Upper lobe of left lung (tissue), 6 donors: ENCODE measurements around the gene NATD1. TPM values are rescaled to one million over a fixed set of nuclear protein-coding genes. Genes with fewer than 3 reads are reported as not detected.
A peak's percentile ranks its signal among the peaks of the same experiment; 100 is the strongest.

Experiments
- ATAC-seq, 2 donors: fragments of 200-7000 bp; cut with Tn5 transposase; one replicate each; pipeline ENCODE4 v1.9.1; 2022; ENCODE audit warnings: mild to moderate bottlenecking in 2 of 2, moderate library complexity in 2 of 2; ENCODE audit not compliant: low FRiP score in 2 of 2
- DNase-seq, 2 donors: peaks; one replicate each; pipeline ENCODE4 v3.0.0-alpha.2; 2019 to 2020
- H3K27ac ChIP-seq, 4 donors: fragments of 200-600 bp; sonication (generic); one replicate each; pipeline ENCODE4 v1.5.1; 2016 to 2019
- H3K27me3 ChIP-seq, 4 donors: fragments of 200-600 bp; sonication (generic); one replicate each; pipeline ENCODE4 v1.5.1; 2017 to 2019
- H3K36me3 ChIP-seq, 4 donors: fragments of 200-600 bp; sonication (generic); one replicate each; pipeline ENCODE4 v1.5.1; 2016 to 2019
- H3K4me1 ChIP-seq, 4 donors: fragments of 200-600 bp; sonication (generic); one replicate each; pipeline ENCODE4 v1.5.1; 2018 to 2019
- H3K4me3 ChIP-seq, 4 donors: fragments of 200-600 bp; sonication (generic); one replicate each; pipeline ENCODE4 v1.5.1; 2017 to 2019; ENCODE audit warnings: mild to moderate bottlenecking in 2 of 4, moderate library complexity in 1 of 4
- H3K9me3 ChIP-seq, 4 donors: fragments of 200-600 bp; sonication (generic); one replicate each; pipeline ENCODE4 v1.5.1; 2018 to 2019
- EP300 ChIP-seq, 4 donors: sonication (generic); formaldehyde crosslinking; IDR thresholded peaks; one replicate each; pipeline ENCODE4 v1.5.1; 2017; ENCODE audit warnings: antibody characterized with exemption in 4 of 4, control low read depth in 2 of 4
- POLR2A ChIP-seq, 4 donors: fragments of 450-650 bp; IDR thresholded peaks; one replicate each; pipeline ENCODE4 v1.5.1; 2016 to 2017; ENCODE audit warnings: antibody characterized with exemption in 4 of 4, mild to moderate bottlenecking in 2 of 4
- POLR2AphosphoS5 ChIP-seq, 2 donors: sonication (generic); formaldehyde crosslinking; IDR thresholded peaks; one replicate each; pipeline ENCODE4 v1.5.1; 2017; ENCODE audit warnings: antibody characterized with exemption in 2 of 2
- WGBS, 2 donors: methylation state at CpG; one replicate each; pipeline ENCODE4 v1.1.5; 2017 to 2018; 5-methylcytosine and 5-hydroxymethylcytosine counted together
- total RNA-seq, 6 donors: library from RNA; depleted of rRNA in 4 of 6; stranded (reverse); fragments of >200 nt in 4 of 6; gene quantifications; one replicate each; pipeline versions ENCODE4 v1.1.0 to v1.2.1, GENCODE V29; 2016 to 2021
- TF ChIP-seq, protein P1 (sequence below), 6 experiments: fragments of 450-650 bp in 4 of 6; fragments of 200-600 bp in 2 of 6; sonication (generic) in 2 of 6; IDR thresholded peaks; one replicate each; pipeline ENCODE4 v1.5.1; 2016 to 2019; ENCODE audit warnings: antibody characterized with exemption in 6 of 6
- donor health status: DM: no; HTN: no; CAD: no; lungs with moderate emphysema.
- donor health status: DM: no; HTN: yes; CAD: no; lungs with severe emphysema.

NATD1 gene
- total RNA-seq, 6 donors from 2014 or later, result 11.2 to 32.5 (median 16.1) TPM

DNA sequence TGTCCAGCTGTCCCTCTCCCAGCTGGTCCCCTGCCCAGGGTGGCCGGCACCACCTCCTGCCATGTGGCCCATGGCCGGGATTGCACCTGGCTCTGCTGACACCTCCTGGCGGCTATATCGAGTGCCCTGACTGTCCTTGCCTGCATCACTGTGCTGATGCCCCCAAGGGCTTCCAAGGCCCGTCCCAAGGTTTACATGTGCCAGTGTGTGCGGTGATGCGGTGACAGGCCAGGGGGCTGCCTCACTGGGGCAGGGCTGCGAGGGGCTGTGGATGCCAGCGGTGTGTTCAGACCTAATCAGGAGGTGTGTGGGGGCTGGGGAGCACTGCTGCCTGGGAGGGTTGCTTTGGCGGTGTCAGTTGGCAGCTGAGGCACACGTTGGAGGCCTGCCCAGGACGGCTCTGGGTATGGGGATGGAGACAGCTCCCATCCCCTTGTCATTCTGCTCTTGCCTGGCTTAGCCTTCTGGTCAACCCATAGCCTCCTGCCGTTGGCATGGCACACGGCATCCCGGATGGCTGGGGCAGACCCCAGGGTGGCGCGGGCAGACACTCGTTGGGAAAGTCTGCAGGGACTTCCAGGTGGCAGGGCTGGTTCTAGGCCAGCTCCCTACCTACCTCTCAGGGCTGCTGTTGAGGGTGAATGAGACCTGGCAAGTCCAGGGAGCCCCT is 36.8 kb upstream of the NATD1 start:
- H3K4me1 ChIP-seq, result peaks cover 43 to 57% (median 45%) of the 10 kb centered on the region in 4 donors
- no peaks in the 10 kb centered on the region for H3K9me3 ChIP-seq
- WGBS, 2 donors, result 89% methylated on average over 16 of the region's 18 CpGs; no CpG with 5 or more reads in 1 of the 2 donors
- no peak for DNase-seq
- no peak overlapping the region for H3K4me3 ChIP-seq
- no peaks in the 10 kb centered on the region for H3K27me3 ChIP-seq
- H3K27ac ChIP-seq, result peak overlapping the region; percentile 94 to 99 (median 96)
- TF ChIP-seq EP300 (IDR thresholded peaks at IDR 0.05) (no peak), POLR2AphosphoS5 (IDR thresholded peaks at IDR 0.05) (no peak), POLR2A (IDR thresholded peaks at IDR 0.05) (no peak)
- TF ChIP-seq, protein P1, sequence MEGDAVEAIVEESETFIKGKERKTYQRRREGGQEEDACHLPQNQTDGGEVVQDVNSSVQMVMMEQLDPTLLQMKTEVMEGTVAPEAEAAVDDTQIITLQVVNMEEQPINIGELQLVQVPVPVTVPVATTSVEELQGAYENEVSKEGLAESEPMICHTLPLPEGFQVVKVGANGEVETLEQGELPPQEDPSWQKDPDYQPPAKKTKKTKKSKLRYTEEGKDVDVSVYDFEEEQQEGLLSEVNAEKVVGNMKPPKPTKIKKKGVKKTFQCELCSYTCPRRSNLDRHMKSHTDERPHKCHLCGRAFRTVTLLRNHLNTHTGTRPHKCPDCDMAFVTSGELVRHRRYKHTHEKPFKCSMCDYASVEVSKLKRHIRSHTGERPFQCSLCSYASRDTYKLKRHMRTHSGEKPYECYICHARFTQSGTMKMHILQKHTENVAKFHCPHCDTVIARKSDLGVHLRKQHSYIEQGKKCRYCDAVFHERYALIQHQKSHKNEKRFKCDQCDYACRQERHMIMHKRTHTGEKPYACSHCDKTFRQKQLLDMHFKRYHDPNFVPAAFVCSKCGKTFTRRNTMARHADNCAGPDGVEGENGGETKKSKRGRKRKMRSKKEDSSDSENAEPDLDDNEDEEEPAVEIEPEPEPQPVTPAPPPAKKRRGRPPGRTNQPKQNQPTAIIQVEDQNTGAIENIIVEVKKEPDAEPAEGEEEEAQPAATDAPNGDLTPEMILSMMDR (IDR thresholded peaks at IDR 0.05), result no peak
- H3K36me3 ChIP-seq, result peaks cover 6 to 24% (median 13%) of the 10 kb centered on the region in 4 donors
- ATAC-seq, result no peak

- Histone ChIP-seq H3K9me3 (no peaks in the 10 kb centered on the region), H3K4me3 (peak overlapping the region in 1 of 4 donors; percentile 87), H3K36me3 (peaks cover 6 to 22% (median 13%) of the 10 kb centered on the region in 4 donors), H3K4me1 (peaks cover 43 to 51% (median 45%) of the 10 kb centered on the region in 4 donors), H3K27ac (peak overlapping the region; percentile 94 to 99 (median 96)), H3K27me3 (peaks cover 0 to 4% (median 0%) of the 10 kb centered on the region in 4 donors)
- DNase-seq, result no peak
- no peak for TF ChIP-seq POLR2AphosphoS5 (IDR thresholded peaks at IDR 0.05)
- no peak for TF ChIP-seq POLR2A (IDR thresholded peaks at IDR 0.05)
- TF ChIP-seq, protein P1 (IDR thresholded peaks at IDR 0.05), result no peak
- no peak for TF ChIP-seq EP300 (IDR thresholded peaks at IDR 0.05)
- no peak for ATAC-seq
- 79 to 86% methylated on average over 10 of the region's 11 CpGs for WGBS, 2 donors
Measured at GRCh38 chr17:21289175-21289901, 36.1 kb upstream of the NATD1 start.

GRCh38 chr17:21288571-21289017 is 35.4 kb upstream of the NATD1 start:
- no peak for ATAC-seq
- Histone ChIP-seq H3K36me3 (peaks cover 6 to 21% (median 13%) of the 10 kb centered on the region in 4 donors), H3K27ac (peak overlapping the region; percentile 94 to 99 (median 96)), H3K9me3 (no peaks in the 10 kb centered on the region), H3K27me3 (peaks cover 0 to 4% (median 0%) of the 10 kb centered on the region in 4 donors), H3K4me3 (peak overlapping the region in 3 of 4 donors; percentile 87 to 97 (median 95)), H3K4me1 (peaks cover 47 to 57% (median 50%) of the 10 kb centered on the region in 4 donors)
- TF ChIP-seq EP300 (IDR thresholded peaks at IDR 0.05) (no peak), POLR2A (IDR thresholded peaks at IDR 0.05) (no peak), POLR2AphosphoS5 (IDR thresholded peaks at IDR 0.05) (no peak)
- TF ChIP-seq, protein P1 (IDR thresholded peaks at IDR 0.05), result peak in 1 of 6 experiments; percentile 17
- peak in 1 of 2 donors; percentile 29 for DNase-seq
- 30 to 72% methylated on average over 3 to 6 of the region's 6 CpGs for WGBS, 2 donors

- Histone ChIP-seq H3K27ac (peak overlapping the region; percentile 94 to 99 (median 96)), H3K4me1 (peaks cover 50 to 61% (median 55%) of the 10 kb centered on the region in 4 donors), H3K4me3 (peak overlapping the region in 3 of 4 donors; percentile 87 to 97 (median 95)), H3K9me3 (no peaks in the 10 kb centered on the region), H3K27me3 (peaks cover 0 to 4% (median 0%) of the 10 kb centered on the region in 4 donors), H3K36me3 (peaks cover 5 to 16% (median 10%) of the 10 kb centered on the region in 4 donors)
- WGBS, 2 donors, result 0 to 1% methylated on average over 2 to 18 of the region's 18 CpGs
- DNase-seq (peak; percentile 94 to 98), ATAC-seq (peak; percentile 73 to 88)
- TF ChIP-seq POLR2A (IDR thresholded peaks at IDR 0.05) (peak in 2 of 4 donors; percentile 67 to 72), EP300 (IDR thresholded peaks at IDR 0.05) (peak in 3 of 4 donors; percentile 63 to 97 (median 95)), POLR2AphosphoS5 (IDR thresholded peaks at IDR 0.05) (peak; percentile 96)
- TF ChIP-seq, protein P1 (IDR thresholded peaks at IDR 0.05), result peak in 1 of 6 experiments; percentile 34
Measured at GRCh38 chr17:21287703-21288449, 34.7 kb upstream of the NATD1 start.
